HEK293 (cell line): ENCODE measurements around the gene TEAD3.
A peak's percentile ranks its signal among the peaks of the same experiment; 100 is the strongest.

Source experiments
- GFI1B ChIP-seq: fragments of 450-650 bp; formaldehyde crosslinking; IDR thresholded peaks from 2 replicates; pipeline ENCODE4 v1.5.1; 2016; ENCODE audit warnings: missing biosample characterization, missing genetic modification characterization
- HOXD13 ChIP-seq: sonication (generic); formaldehyde crosslinking; IDR thresholded peaks from 2 replicates; pipeline ENCODE4 v1.8.0; 2022; ENCODE audit warnings: missing genetic modification reagents, borderline replicate concordance
- KLF7 ChIP-seq: fragments of 450-650 bp; formaldehyde crosslinking; IDR thresholded peaks from 2 replicates; pipeline ENCODE4 v1.5.1; 2016; ENCODE audit warnings: missing biosample characterization, missing genetic modification characterization, borderline replicate concordance
- MEIS1 ChIP-seq: sonication (generic); formaldehyde crosslinking; IDR thresholded peaks from 2 replicates; pipeline ENCODE4 v1.8.1; 2022; ENCODE audit warnings: missing genetic modification reagents, mild to moderate bottlenecking, borderline replicate concordance
- SP3 ChIP-seq: fragments of 450-650 bp; formaldehyde crosslinking; IDR thresholded peaks from 2 replicates; pipeline ENCODE4 v1.5.1; 2016; ENCODE audit warnings: missing biosample characterization, missing genetic modification characterization
- ZBTB17 ChIP-seq: fragments of 450-650 bp; formaldehyde crosslinking; IDR thresholded peaks from 2 replicates; pipeline ENCODE4 v1.5.1; 2016; ENCODE audit warnings: missing biosample characterization, missing genetic modification characterization
- ZFP37 ChIP-seq: fragments of 450-650 bp; formaldehyde crosslinking; IDR thresholded peaks from 2 replicates; pipeline ENCODE4 v1.5.1; 2016; ENCODE audit warnings: missing biosample characterization, missing genetic modification characterization
- ZFP69B ChIP-seq: fragments of 450-650 bp; formaldehyde crosslinking; IDR thresholded peaks from 2 replicates; pipeline ENCODE4 v1.5.1; 2016; ENCODE audit warnings: missing biosample characterization, missing genetic modification characterization
- ZNF174 ChIP-seq: fragments of 450-650 bp; formaldehyde crosslinking; IDR thresholded peaks from 2 replicates; pipeline ENCODE4 v1.5.0; 2017; ENCODE audit warnings: missing biosample characterization, mild to moderate bottlenecking, missing genetic modification characterization
- ZNF2 ChIP-seq: fragments of 450-650 bp; formaldehyde crosslinking; IDR thresholded peaks from 2 replicates; pipeline ENCODE4 v1.5.1; 2016; ENCODE audit warnings: missing biosample characterization, missing genetic modification characterization
- ZNF202 ChIP-seq: fragments of 450-650 bp; formaldehyde crosslinking; IDR thresholded peaks from 2 replicates; pipeline ENCODE4 v1.5.1; 2016; ENCODE audit warnings: missing biosample characterization, missing genetic modification characterization, borderline replicate concordance
- ZNF302 ChIP-seq: fragments of 450-650 bp; formaldehyde crosslinking; IDR thresholded peaks from 2 replicates; pipeline ENCODE4 v1.5.1; 2016; ENCODE audit warnings: missing biosample characterization, missing genetic modification characterization, low read depth
- ZNF391 ChIP-seq: fragments of 450-650 bp; formaldehyde crosslinking; IDR thresholded peaks from 2 replicates; pipeline ENCODE4 v1.5.1; 2016; ENCODE audit warnings: low read depth, missing biosample characterization, missing genetic modification characterization, borderline replicate concordance
- ZNF404 ChIP-seq: fragments of 450-650 bp; formaldehyde crosslinking; IDR thresholded peaks from 2 replicates; pipeline ENCODE4 v1.5.1; 2017; ENCODE audit warnings: missing biosample characterization, missing genetic modification characterization
- ZNF423 ChIP-seq: fragments of 450-650 bp; formaldehyde crosslinking; IDR thresholded peaks from 2 replicates; pipeline ENCODE4 v1.5.1; 2016; ENCODE audit warnings: missing biosample characterization, missing genetic modification characterization
- ZNF426 ChIP-seq: fragments of 450-650 bp; formaldehyde crosslinking; IDR thresholded peaks from 2 replicates; pipeline ENCODE4 v1.5.1; 2017; ENCODE audit warnings: missing biosample characterization, missing genetic modification characterization, mild to moderate bottlenecking, inconsistent platforms, moderate library complexity
- ZNF548 ChIP-seq: fragments of 450-650 bp; formaldehyde crosslinking; IDR thresholded peaks from 2 replicates; pipeline ENCODE4 v1.5.1; 2016; ENCODE audit warnings: missing biosample characterization, missing genetic modification characterization
- ZNF555 ChIP-seq: fragments of 450-650 bp; formaldehyde crosslinking; conservative IDR thresholded peaks from 2 replicates; pipeline ENCODE4 v1.5.1; 2017; ENCODE audit warnings: missing biosample characterization, mild to moderate bottlenecking, missing genetic modification characterization, inconsistent platforms
- ZNF560 ChIP-seq: fragments of 450-650 bp; formaldehyde crosslinking; IDR thresholded peaks from 2 replicates; pipeline ENCODE4 v1.5.1; 2017; ENCODE audit warnings: missing biosample characterization, missing genetic modification characterization, borderline replicate concordance
- ZNF585B ChIP-seq: fragments of 450-650 bp; formaldehyde crosslinking; IDR thresholded peaks from 2 replicates; pipeline ENCODE4 v1.5.1; 2016; ENCODE audit warnings: missing biosample characterization, missing genetic modification characterization
- ZNF610 ChIP-seq: fragments of 450-650 bp; formaldehyde crosslinking; IDR thresholded peaks from 2 replicates; pipeline ENCODE4 v1.5.1; 2016; ENCODE audit warnings: missing biosample characterization, missing genetic modification characterization, borderline replicate concordance
- ZNF626 ChIP-seq: fragments of 450-650 bp; sonication (Bioruptor Pico); formaldehyde crosslinking; IDR thresholded peaks from 2 replicates; pipeline ENCODE4 v1.5.1; 2018; ENCODE audit warnings: missing biosample characterization, missing genetic modification characterization, inconsistent platforms
- ZNF658 ChIP-seq: fragments of 450-650 bp; formaldehyde crosslinking; IDR thresholded peaks from 2 replicates; pipeline ENCODE4; 2016; ENCODE audit warnings: missing biosample characterization, missing genetic modification characterization
- ZNF704 ChIP-seq: fragments of 450-650 bp; formaldehyde crosslinking; IDR thresholded peaks from 2 replicates; pipeline ENCODE4 v1.5.1; 2016; ENCODE audit warnings: missing biosample characterization, missing genetic modification characterization
- ZNF791 ChIP-seq: fragments of 450-650 bp; formaldehyde crosslinking; IDR thresholded peaks from 2 replicates; pipeline ENCODE4 v1.5.1; 2016; ENCODE audit warnings: missing biosample characterization, missing genetic modification characterization
- ZSCAN16 ChIP-seq: fragments of 450-650 bp; formaldehyde crosslinking; IDR thresholded peaks from 2 replicates; pipeline ENCODE4 v1.5.1; 2016; ENCODE audit warnings: missing biosample characterization, missing genetic modification characterization
- ZSCAN18 ChIP-seq: fragments of 450-650 bp; formaldehyde crosslinking; IDR thresholded peaks from 2 replicates; pipeline ENCODE4 v1.5.1; 2016; ENCODE audit warnings: missing biosample characterization, missing genetic modification characterization
- TF ChIP-seq, protein P1 (sequence below): fragments of 450-650 bp; formaldehyde crosslinking; IDR thresholded peaks from 2 replicates; pipeline ENCODE4 v1.5.1; 2017; ENCODE audit warnings: missing biosample characterization, missing genetic modification characterization
- TF ChIP-seq, protein P2 (sequence below): fragments of 450-650 bp; formaldehyde crosslinking; optimal IDR thresholded peaks from 2 replicates; pipeline ENCODE3; 2016; ENCODE audit warnings: missing biosample characterization, mild to moderate bottlenecking, missing genetic modification characterization
- TF ChIP-seq, protein P3 (sequence below): fragments of 450-650 bp; formaldehyde crosslinking; IDR thresholded peaks from 2 replicates; pipeline ENCODE4 v1.5.0; 2017; ENCODE audit warnings: missing biosample characterization, missing genetic modification characterization, borderline replicate concordance
- TF ChIP-seq, protein P4 (sequence below): fragments of 450-650 bp; formaldehyde crosslinking; IDR thresholded peaks from 2 replicates; pipeline ENCODE4; 2016; ENCODE audit warnings: missing biosample characterization, missing genetic modification characterization

The TEAD3 gene

GRCh38 chr6:35452183-35453090 lies 44.4 kb downstream of the TEAD3 start, which contains the start of gene FANCE (continued):
- TF ChIP-seq SP3 (tag by site-specific recombination), result peak; percentile 97
- TF ChIP-seq KLF7 (tag by site-specific recombination), result peak; percentile 58
- no peak for TF ChIP-seq ZNF585B (tag by site-specific recombination)
- TF ChIP-seq ZNF2 (tag by site-specific recombination), result no peak
- no peak for TF ChIP-seq GFI1B (tag by site-specific recombination)
- TF ChIP-seq, protein P1, sequence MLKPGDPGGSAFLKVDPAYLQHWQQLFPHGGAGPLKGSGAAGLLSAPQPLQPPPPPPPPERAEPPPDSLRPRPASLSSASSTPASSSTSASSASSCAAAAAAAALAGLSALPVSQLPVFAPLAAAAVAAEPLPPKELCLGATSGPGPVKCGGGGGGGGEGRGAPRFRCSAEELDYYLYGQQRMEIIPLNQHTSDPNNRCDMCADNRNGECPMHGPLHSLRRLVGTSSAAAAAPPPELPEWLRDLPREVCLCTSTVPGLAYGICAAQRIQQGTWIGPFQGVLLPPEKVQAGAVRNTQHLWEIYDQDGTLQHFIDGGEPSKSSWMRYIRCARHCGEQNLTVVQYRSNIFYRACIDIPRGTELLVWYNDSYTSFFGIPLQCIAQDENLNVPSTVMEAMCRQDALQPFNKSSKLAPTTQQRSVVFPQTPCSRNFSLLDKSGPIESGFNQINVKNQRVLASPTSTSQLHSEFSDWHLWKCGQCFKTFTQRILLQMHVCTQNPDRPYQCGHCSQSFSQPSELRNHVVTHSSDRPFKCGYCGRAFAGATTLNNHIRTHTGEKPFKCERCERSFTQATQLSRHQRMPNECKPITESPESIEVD, result no peak
- no peak; the same call in 1 of the 2 replicates for TF ChIP-seq ZBTB17 (tag by site-specific recombination)
- TF ChIP-seq ZNF174 (tag by site-specific recombination), result no peak
- TF ChIP-seq ZNF555 (tag by site-specific recombination), result no peak
- TF ChIP-seq ZNF626 (tag by site-specific recombination), result no peak
- TF ChIP-seq ZNF404 (tag by site-specific recombination), result no peak
- no peak for TF ChIP-seq ZNF658 (tag by site-specific recombination)
- TF ChIP-seq ZNF423 (tag by site-specific recombination), result peak; percentile 50
- TF ChIP-seq ZNF610 (tag by site-specific recombination), result no peak
- TF ChIP-seq, protein P2, sequence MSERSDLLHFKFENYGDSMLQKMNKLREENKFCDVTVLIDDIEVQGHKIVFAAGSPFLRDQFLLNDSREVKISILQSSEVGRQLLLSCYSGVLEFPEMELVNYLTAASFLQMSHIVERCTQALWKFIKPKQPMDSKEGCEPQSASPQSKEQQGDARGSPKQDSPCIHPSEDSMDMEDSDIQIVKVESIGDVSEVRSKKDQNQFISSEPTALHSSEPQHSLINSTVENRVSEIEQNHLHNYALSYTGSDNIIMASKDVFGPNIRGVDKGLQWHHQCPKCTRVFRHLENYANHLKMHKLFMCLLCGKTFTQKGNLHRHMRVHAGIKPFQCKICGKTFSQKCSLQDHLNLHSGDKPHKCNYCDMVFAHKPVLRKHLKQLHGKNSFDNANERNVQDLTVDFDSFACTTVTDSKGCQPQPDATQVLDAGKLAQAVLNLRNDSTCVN, result peak; percentile 88
- TF ChIP-seq ZNF704, result no peak
- TF ChIP-seq ZSCAN18 (tag by site-specific recombination), result no peak
- TF ChIP-seq, protein P3, sequence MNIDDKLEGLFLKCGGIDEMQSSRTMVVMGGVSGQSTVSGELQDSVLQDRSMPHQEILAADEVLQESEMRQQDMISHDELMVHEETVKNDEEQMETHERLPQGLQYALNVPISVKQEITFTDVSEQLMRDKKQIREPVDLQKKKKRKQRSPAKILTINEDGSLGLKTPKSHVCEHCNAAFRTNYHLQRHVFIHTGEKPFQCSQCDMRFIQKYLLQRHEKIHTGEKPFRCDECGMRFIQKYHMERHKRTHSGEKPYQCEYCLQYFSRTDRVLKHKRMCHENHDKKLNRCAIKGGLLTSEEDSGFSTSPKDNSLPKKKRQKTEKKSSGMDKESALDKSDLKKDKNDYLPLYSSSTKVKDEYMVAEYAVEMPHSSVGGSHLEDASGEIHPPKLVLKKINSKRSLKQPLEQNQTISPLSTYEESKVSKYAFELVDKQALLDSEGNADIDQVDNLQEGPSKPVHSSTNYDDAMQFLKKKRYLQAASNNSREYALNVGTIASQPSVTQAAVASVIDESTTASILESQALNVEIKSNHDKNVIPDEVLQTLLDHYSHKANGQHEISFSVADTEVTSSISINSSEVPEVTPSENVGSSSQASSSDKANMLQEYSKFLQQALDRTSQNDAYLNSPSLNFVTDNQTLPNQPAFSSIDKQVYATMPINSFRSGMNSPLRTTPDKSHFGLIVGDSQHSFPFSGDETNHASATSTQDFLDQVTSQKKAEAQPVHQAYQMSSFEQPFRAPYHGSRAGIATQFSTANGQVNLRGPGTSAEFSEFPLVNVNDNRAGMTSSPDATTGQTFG (tag by site-specific recombination), result no peak
- peak; percentile 61; the same call in 1 of the 2 replicates for TF ChIP-seq ZNF391 (tag by site-specific recombination)
- TF ChIP-seq, protein P4, sequence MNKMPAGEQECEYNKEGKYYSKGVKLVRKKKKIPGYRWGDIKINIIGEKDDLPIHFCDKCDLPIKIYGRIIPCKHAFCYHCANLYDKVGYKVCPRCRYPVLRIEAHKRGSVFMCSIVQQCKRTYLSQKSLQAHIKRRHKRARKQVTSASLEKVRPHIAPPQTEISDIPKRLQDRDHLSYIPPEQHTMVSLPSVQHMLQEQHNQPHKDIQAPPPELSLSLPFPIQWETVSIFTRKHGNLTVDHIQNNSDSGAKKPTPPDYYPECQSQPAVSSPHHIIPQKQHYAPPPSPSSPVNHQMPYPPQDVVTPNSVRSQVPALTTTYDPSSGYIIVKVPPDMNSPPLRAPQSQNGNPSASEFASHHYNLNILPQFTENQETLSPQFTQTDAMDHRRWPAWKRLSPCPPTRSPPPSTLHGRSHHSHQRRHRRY, result no peak
- no peak for TF ChIP-seq ZNF302 (tag by site-specific recombination)
- TF ChIP-seq ZNF426, result no peak
- TF ChIP-seq HOXD13 (CRISPR knock-in tag), result no peak
- peak; percentile 64 for TF ChIP-seq ZFP69B (tag by site-specific recombination)
- TF ChIP-seq ZFP37 (tag by site-specific recombination), result no peak
- TF ChIP-seq ZSCAN16 (tag by site-specific recombination), result no peak
- TF ChIP-seq ZNF560 (tag by site-specific recombination), result no peak
- TF ChIP-seq MEIS1 (CRISPR knock-in tag), result no peak
- TF ChIP-seq ZNF548 (tag by site-specific recombination), result no peak
- TF ChIP-seq ZNF791 (tag by site-specific recombination), result no peak
- TF ChIP-seq ZNF202, result no peak
